Measurements from ENCODE around the gene ZNF723.
"Not testable (repeated sequence)": the region's sequence is repeated elsewhere in the genome, so short reads cannot be mapped to it uniquely, and the experiment has no call there.

Gene ZNF723

GRCh38 chr19:22832031-22832762 lies at the start of gene ZNF723:
Gene ZNF723, plus strand, starts transcription at chr19:22832291. Its CDS starts 89 bp downstream, at chr19:22832380.
- no peak within 1 kb of the TSS for H3K4me3 ChIP-seq (ENCODE audit: low read length)
- no peaks in the 10 kb centered on the region for H3K36me3 ChIP-seq (ENCODE audit: control insufficient read depth, insufficient read depth, low read length)
- H3K27me3 ChIP-seq (ENCODE audit: control insufficient read depth, insufficient read depth, low read length), result no peaks in the 10 kb centered on the region
- no peaks in the 10 kb centered on the region for H3K4me1 ChIP-seq (ENCODE audit: control insufficient read depth, insufficient read depth, low read length)
- H3K9ac ChIP-seq (ENCODE audit: low read length), result no peak within 1 kb of the TSS
- no peaks in the 10 kb centered on the region for H3K9me3 ChIP-seq (ENCODE audit: control insufficient read depth, low read length)

GRCh38 chr19:22783651-22784410 lies 48.3 kb upstream of the ZNF723 start, which contains the start of gene ZNF99:
Gene ZNF99, minus strand, starts transcription at chr19:22784151. Its CDS starts 135 bp downstream, at chr19:22784016.
- Histone ChIP-seq H3K4me1 (ENCODE audit: control insufficient read depth, insufficient read depth, low read length) (no peaks in the 10 kb centered on the region), H3K9me3 (ENCODE audit: control insufficient read depth, low read length) (no peaks in the 10 kb centered on the region), H3K27me3 (ENCODE audit: control insufficient read depth, insufficient read depth, low read length) (no peaks in the 10 kb centered on the region), H3K36me3 (ENCODE audit: control insufficient read depth, insufficient read depth, low read length) (no peaks in the 10 kb centered on the region), H3K9ac (ENCODE audit: low read length) (no peak within 1 kb of the TSS), H3K4me3 (ENCODE audit: low read length) (no peak within 1 kb of the TSS)

GRCh38 chr19:22792863-22793262 lies 39.2 kb upstream of the ZNF723 start:
- H3K9me3 ChIP-seq (ENCODE audit: control insufficient read depth, low read length); H3K9ac ChIP-seq (ENCODE audit: low read length); H3K36me3 ChIP-seq (ENCODE audit: control insufficient read depth, insufficient read depth, low read length); H3K4me1 ChIP-seq (ENCODE audit: control insufficient read depth, insufficient read depth, low read length); H3K27me3 ChIP-seq (ENCODE audit: control insufficient read depth, insufficient read depth, low read length); H3K4me3 ChIP-seq (ENCODE audit: low read length): not testable (repeated sequence)

- Histone ChIP-seq H3K9me3 (ENCODE audit: control insufficient read depth, low read length) (peaks cover 5% of the 10 kb centered on the region), H3K9ac (ENCODE audit: low read length) (no peak overlapping the region), H3K27me3 (ENCODE audit: control insufficient read depth, insufficient read depth, low read length) (no peaks in the 10 kb centered on the region), H3K4me1 (ENCODE audit: control insufficient read depth, insufficient read depth, low read length) (no peaks in the 10 kb centered on the region), H3K36me3 (ENCODE audit: control insufficient read depth, insufficient read depth, low read length) (no peaks in the 10 kb centered on the region), H3K4me3 (ENCODE audit: low read length) (no peak overlapping the region)
Measured at GRCh38 chr19:22797040-22797439, 35.1 kb upstream of the ZNF723 start.

- H3K9ac ChIP-seq (ENCODE audit: low read length), result no peak overlapping the region
- H3K27me3 ChIP-seq (ENCODE audit: control insufficient read depth, insufficient read depth, low read length), result no peaks in the 10 kb centered on the region
- H3K36me3 ChIP-seq (ENCODE audit: control insufficient read depth, insufficient read depth, low read length), result no peaks in the 10 kb centered on the region
- H3K9me3 ChIP-seq (ENCODE audit: control insufficient read depth, low read length), result peaks cover 8% of the 10 kb centered on the region
- H3K4me1 ChIP-seq (ENCODE audit: control insufficient read depth, insufficient read depth, low read length), result no peaks in the 10 kb centered on the region
- no peak overlapping the region for H3K4me3 ChIP-seq (ENCODE audit: low read length)
Measured at GRCh38 chr19:22806418-22806817, 25.7 kb upstream of the ZNF723 start.

- Histone ChIP-seq H3K9ac (ENCODE audit: low read length) (no peak overlapping the region), H3K4me1 (ENCODE audit: control insufficient read depth, insufficient read depth, low read length) (no peaks in the 10 kb centered on the region), H3K27me3 (ENCODE audit: control insufficient read depth, insufficient read depth, low read length) (no peaks in the 10 kb centered on the region), H3K4me3 (ENCODE audit: low read length) (no peak overlapping the region), H3K9me3 (ENCODE audit: control insufficient read depth, low read length) (peaks cover 2% of the 10 kb centered on the region), H3K36me3 (ENCODE audit: control insufficient read depth, insufficient read depth, low read length) (no peaks in the 10 kb centered on the region)
Measured at GRCh38 chr19:22807061-22807835, 24.8 kb upstream of the ZNF723 start.

- H3K4me3 ChIP-seq (ENCODE audit: low read length), result no peak overlapping the region
- no peaks in the 10 kb centered on the region for H3K27me3 ChIP-seq (ENCODE audit: control insufficient read depth, insufficient read depth, low read length)
- H3K36me3 ChIP-seq (ENCODE audit: control insufficient read depth, insufficient read depth, low read length), result no peaks in the 10 kb centered on the region
- peaks cover 3% of the 10 kb centered on the region for H3K9me3 ChIP-seq (ENCODE audit: control insufficient read depth, low read length)
- no peak overlapping the region for H3K9ac ChIP-seq (ENCODE audit: low read length)
- H3K4me1 ChIP-seq (ENCODE audit: control insufficient read depth, insufficient read depth, low read length), result no peaks in the 10 kb centered on the region
Measured at GRCh38 chr19:22814124-22814523, 18.0 kb upstream of the ZNF723 start.

GRCh38 chr19:22831211-22831610 lies 880 bp upstream of the ZNF723 start:
- Histone ChIP-seq H3K9me3 (ENCODE audit: control insufficient read depth, low read length) (no peaks in the 10 kb centered on the region), H3K9ac (ENCODE audit: low read length) (no peak overlapping the region), H3K27me3 (ENCODE audit: control insufficient read depth, insufficient read depth, low read length) (no peaks in the 10 kb centered on the region), H3K36me3 (ENCODE audit: control insufficient read depth, insufficient read depth, low read length) (no peaks in the 10 kb centered on the region), H3K4me1 (ENCODE audit: control insufficient read depth, insufficient read depth, low read length) (no peaks in the 10 kb centered on the region), H3K4me3 (ENCODE audit: low read length) (no peak overlapping the region)

- not testable (repeated sequence) for H3K4me1 ChIP-seq (ENCODE audit: control insufficient read depth, insufficient read depth, low read length); H3K9me3 ChIP-seq (ENCODE audit: control insufficient read depth, low read length)
Measured at GRCh38 chr19:22857713-22858320, 25.7 kb downstream of the ZNF723 start.

GRCh38 chr19:22882797-22883196 lies 50.7 kb downstream of the ZNF723 start:
- Histone ChIP-seq H3K36me3 (ENCODE audit: control insufficient read depth, insufficient read depth, low read length) (no peaks in the 10 kb centered on the region), H3K27me3 (ENCODE audit: control insufficient read depth, insufficient read depth, low read length) (no peaks in the 10 kb centered on the region), H3K4me1 (ENCODE audit: control insufficient read depth, insufficient read depth, low read length) (no peaks in the 10 kb centered on the region), H3K9me3 (ENCODE audit: control insufficient read depth, low read length) (no peaks in the 10 kb centered on the region), H3K9ac (ENCODE audit: low read length) (no peak overlapping the region), H3K4me3 (ENCODE audit: low read length) (no peak overlapping the region)

More at GRCh38 chr19:22857713-22858320, 25.7 kb downstream of the ZNF723 start:
- not testable (repeated sequence) for H3K36me3 ChIP-seq (ENCODE audit: control insufficient read depth, insufficient read depth, low read length); H3K9ac ChIP-seq (ENCODE audit: low read length); H3K27me3 ChIP-seq (ENCODE audit: control insufficient read depth, insufficient read depth, low read length); H3K4me3 ChIP-seq (ENCODE audit: low read length)

- H3K27me3 ChIP-seq (ENCODE audit: control insufficient read depth, insufficient read depth, low read length), result no peaks in the 10 kb centered on the region
- H3K36me3 ChIP-seq (ENCODE audit: control insufficient read depth, insufficient read depth, low read length), result no peaks in the 10 kb centered on the region
- H3K9me3 ChIP-seq (ENCODE audit: control insufficient read depth, low read length), result no peaks in the 10 kb centered on the region
- no peak overlapping the region for H3K4me3 ChIP-seq (ENCODE audit: low read length)
- no peaks in the 10 kb centered on the region for H3K4me1 ChIP-seq (ENCODE audit: control insufficient read depth, insufficient read depth, low read length)
- H3K9ac ChIP-seq (ENCODE audit: low read length), result no peak overlapping the region
Measured at GRCh38 chr19:22893855-22894270, 61.8 kb downstream of the ZNF723 start.

All from mucosa of stomach (tissue), 1 donor.